OCI-LY7 (cell line): ENCODE measurements around the gene CCDC127. TPM values are rescaled to one million over a fixed set of nuclear protein-coding genes. Genes with fewer than 3 reads are reported as not detected.

Experiments used
- BruUV-seq: library from RNA; stranded (reverse); fragments of 400-500 nt; replicated peaks from 2 replicates; lab custom pipeline; 2021; lab: Mats Ljungman, UMichigan
- CTCF ChIA-PET: fragments of 300-600 bp; sonication (Branson Sonifier 250); formaldehyde crosslinking; loops from one replicate; lab custom pipeline; 2022; ENCODE audit warnings: antibody characterized with exemption; ENCODE audit not compliant: unreplicated experiment; lab: Charles Lee
- POLR2A ChIA-PET: fragments of 300-600 bp; sonication (Branson Sonifier 250); formaldehyde crosslinking; loops from one replicate; lab custom pipeline; 2022; ENCODE audit warnings: antibody characterized with exemption; lab: Charles Lee
- DNase-seq: peaks from one replicate; pipeline ENCODE4 v3.0.0-alpha.2; 2015; ENCODE audit warnings: low spot score
- H2AFZ ChIP-seq: fragments of 200-600 bp; sonication (generic), shearing (Covaris generic); 2 replicates; pipeline ENCODE4 v1.6.1; 2014; ENCODE audit warnings: mild to moderate bottlenecking, antibody characterized with exemption, low read length, moderate library complexity
- H3K27ac ChIP-seq: fragments of 200-600 bp; sonication (generic); 2 replicates; pipeline ENCODE4 v1.5.1; 2014; ENCODE audit warnings: mixed run types, low read depth, mild to moderate bottlenecking, moderate library complexity, low read length, inconsistent platforms; ENCODE audit not compliant: poor library complexity, severe bottlenecking
- H3K36me3 ChIP-seq: fragments of 200-600 bp; sonication (generic); 2 replicates; pipeline ENCODE4 v1.6.1; 2014; ENCODE audit warnings: mild to moderate bottlenecking, antibody characterized with exemption, low read length, moderate library complexity, mixed read lengths; ENCODE audit not compliant: insufficient read depth
- H3K4me1 ChIP-seq: fragments of 200-600 bp; sonication (generic); 2 replicates; pipeline ENCODE4 v1.5.1; 2014; ENCODE audit warnings: mild to moderate bottlenecking, low read length; ENCODE audit not compliant: insufficient read depth, poor library complexity, severe bottlenecking
- H3K4me2 ChIP-seq: fragments of 200-600 bp; sonication (generic); 2 replicates; pipeline ENCODE4 v1.6.1; 2014; ENCODE audit warnings: mild to moderate bottlenecking, low read length
- H3K4me3 ChIP-seq: fragments of 200-600 bp; sonication (generic); 2 replicates; pipeline ENCODE4 v1.5.1; 2014; ENCODE audit warnings: mild to moderate bottlenecking, low read depth, low read length; ENCODE audit not compliant: poor library complexity, severe bottlenecking
- H3K79me2 ChIP-seq: fragments of 200-600 bp; sonication (generic); 2 replicates; pipeline ENCODE4 v1.6.1; 2016; ENCODE audit warnings: low read depth, mild to moderate bottlenecking, low read length, moderate library complexity, mixed read lengths; ENCODE audit not compliant: insufficient read depth
- H3K9me2 ChIP-seq: fragments of 200-600 bp; sonication (generic); 2 replicates; pipeline ENCODE4 v1.6.1; 2016; ENCODE audit warnings: mild to moderate bottlenecking, low read length, mixed read lengths; ENCODE audit not compliant: insufficient read depth
- H3K9me3 ChIP-seq: fragments of 200-600 bp; sonication (generic); 2 replicates; pipeline ENCODE4 v1.6.1; 2014; ENCODE audit warnings: mild to moderate bottlenecking, mixed run types, low read length, mixed read lengths
- H4K20me1 ChIP-seq: fragments of 200-600 bp; sonication (generic); 2 replicates; pipeline ENCODE4 v1.6.1; 2014; ENCODE audit warnings: mild to moderate bottlenecking, antibody characterized with exemption, low read length, moderate library complexity, mixed read lengths; ENCODE audit not compliant: insufficient read depth
- CTCF ChIP-seq: fragments of 200-600 bp; sonication (generic); conservative IDR thresholded peaks from 2 replicates; pipeline ENCODE4 v1.5.1; 2014; ENCODE audit warnings: mild to moderate bottlenecking, antibody characterized with exemption, low read length, moderate library complexity, mixed read lengths
- EZH2phosphoT487 ChIP-seq: fragments of 200-600 bp; sonication (generic); IDR thresholded peaks from 2 replicates; pipeline ENCODE4 v1.6.1; 2018; ENCODE audit warnings: low read depth, borderline replicate concordance, mild to moderate bottlenecking, mixed run types, antibody characterized with exemption, low read length, moderate library complexity, mixed read lengths
- intact Hi-C: fragments of 100-400 bp; cut with micrococcal nuclease; formaldehyde crosslinking; loops from one replicate; pipeline ENCODE4 v1.10.0; 2022; ENCODE audit not compliant: unreplicated experiment
- total RNA-seq, 2 experiments: library from RNA; depleted of rRNA in 1 of 2; stranded (reverse); fragments of >200 nt in 1 of 2; shearing (Covaris generic) in 1 of 2; gene quantifications; 2 replicates each; pipeline ENCODE4 v1.2.3, GENCODE V29; 2014 to 2022

Gene CCDC127
- total RNA-seq, 2 experiments from 2014 or later = 10.8 to 12.4 TPM

GRCh38 chr5:207599-207998, 10.4 kb downstream of the CCDC127 start:
- no peak for DNase-seq
- Histone ChIP-seq H2AFZ (no peak overlapping the region), H4K20me1 (peaks cover 5% of the 10 kb centered on the region), H3K9me2 (no peaks in the 10 kb centered on the region), H3K4me3 (no peak overlapping the region), H3K27ac (no peak overlapping the region), H3K9me3 (no peaks in the 10 kb centered on the region), H3K4me2 (no peak overlapping the region), H3K4me1 (peaks cover 15% of the 10 kb centered on the region), H3K79me2 (peaks cover 31% of the 10 kb centered on the region), H3K36me3 (peaks cover 55% of the 10 kb centered on the region)
- TF ChIP-seq CTCF = no peak
- TF ChIP-seq EZH2phosphoT487 = no peak
- ChIA-PET CTCF (no interaction called here), POLR2A (interaction anchor here (0.6 to 0.7 kb wide), 2 partner anchors 13 to 17 kb away, joined by 3 read pairs; no protein-coding TSS in a partner anchor)
- no TSS peak for BruUV-seq
- intact Hi-C loops = no loop called here

DNA sequence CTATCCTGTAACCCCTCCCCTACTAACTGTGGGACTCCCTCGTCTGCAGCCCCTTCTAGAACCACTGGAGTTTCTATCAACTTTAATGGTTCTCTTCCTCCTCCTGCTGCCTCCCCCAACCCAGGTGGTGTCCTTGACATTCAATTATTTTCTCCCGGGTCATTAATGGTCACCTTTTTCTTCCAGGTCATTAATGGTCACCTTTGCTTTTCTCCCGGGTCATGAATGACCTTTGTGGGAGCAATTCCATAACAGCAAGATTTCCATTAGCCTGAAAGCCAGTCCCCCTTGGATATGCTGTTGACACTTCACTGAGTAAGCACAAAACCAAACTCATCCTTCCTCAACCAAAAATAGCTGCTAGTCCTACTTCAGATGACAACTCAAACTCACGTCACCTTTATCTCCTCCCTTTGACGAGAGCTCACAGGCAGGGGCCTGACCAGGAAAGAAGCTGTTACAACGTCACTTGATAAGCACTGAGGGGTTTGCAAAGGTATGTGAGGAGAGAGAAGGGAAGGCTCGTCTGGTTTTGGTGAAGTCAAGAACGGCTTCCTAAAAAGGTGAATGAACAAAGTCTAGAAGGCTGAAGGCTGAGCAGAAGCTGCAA, 10.9 kb downstream of the CCDC127 start:
- peaks cover 5% of the 10 kb centered on the region for H4K20me1 ChIP-seq
- intact Hi-C loops = no loop called here
- POLR2A ChIA-PET = interaction anchor here (0.6 to 0.7 kb wide), 2 partner anchors 12 to 16 kb away, joined by 3 read pairs; no protein-coding TSS in a partner anchor
- TF ChIP-seq CTCF (no peak), EZH2phosphoT487 (no peak)
- H3K27ac ChIP-seq = no peak overlapping the region
- H2AFZ ChIP-seq = no peak overlapping the region
- CTCF ChIA-PET = no interaction called here
- peaks cover 20% of the 10 kb centered on the region for H3K4me1 ChIP-seq
- no peaks in the 10 kb centered on the region for H3K9me2 ChIP-seq
- peaks cover 31% of the 10 kb centered on the region for H3K79me2 ChIP-seq
- no peak overlapping the region for H3K4me2 ChIP-seq
- no peak overlapping the region for H3K4me3 ChIP-seq
- DNase-seq = no peak
- H3K36me3 ChIP-seq = peaks cover 55% of the 10 kb centered on the region
- no TSS peak for BruUV-seq
- no peaks in the 10 kb centered on the region for H3K9me3 ChIP-seq

DNA sequence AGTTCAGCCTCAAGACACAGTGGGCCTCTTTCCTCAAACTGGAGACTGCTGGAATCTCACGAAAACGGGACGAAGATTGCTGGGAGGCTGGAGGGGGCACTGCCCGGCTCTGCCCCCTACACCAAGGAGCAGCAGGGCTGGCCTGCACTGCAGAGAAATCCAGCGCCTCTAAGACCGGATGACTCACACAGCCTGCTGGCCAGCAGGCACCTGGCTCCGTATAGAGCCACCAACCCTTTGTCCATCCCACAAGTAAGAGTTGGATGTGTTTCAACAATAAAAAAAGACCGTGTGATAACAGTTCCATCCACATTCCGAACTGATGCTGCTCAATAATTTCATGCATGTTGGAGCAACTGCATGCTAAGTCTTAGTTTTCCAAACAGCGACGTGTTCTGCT, 11.5 kb downstream of the CCDC127 start:
- Histone ChIP-seq H4K20me1 (peaks cover 5% of the 10 kb centered on the region), H3K9me3 (no peaks in the 10 kb centered on the region), H3K79me2 (peaks cover 31% of the 10 kb centered on the region), H3K36me3 (peaks cover 55% of the 10 kb centered on the region), H3K4me2 (no peak overlapping the region), H3K4me3 (no peak overlapping the region), H3K27ac (no peak overlapping the region), H2AFZ (no peak overlapping the region), H3K4me1 (peaks cover 27% of the 10 kb centered on the region), H3K9me2 (no peaks in the 10 kb centered on the region)
- TF ChIP-seq CTCF (no peak), EZH2phosphoT487 (no peak)
- no peak for DNase-seq
- no TSS peak for BruUV-seq
- CTCF ChIA-PET = no interaction called here
- intact Hi-C loops = no loop called here
- POLR2A ChIA-PET = no interaction called here
